Activated CD4-positive, alpha-beta T cell treated with anti-CD3 and anti-CD28 coated beads, Interleukin-2, Interleukin-4, amounts not matched to agents 100 ng/mL and 50 ng/mL, durations not matched to agents 16 hours and 8 hours (primary cell): ENCODE measurements around the gene GK.
"Not testable (repeated sequence)": the region's sequence is repeated elsewhere in the genome, so short reads cannot be mapped to it uniquely, and the experiment has no call there.

Experiments used
- DNase-seq: peaks from one replicate; pipeline ENCODE4 v3.0.0-alpha.2; 2020; ENCODE audit warnings: low spot score

Gene GK

GRCh38 chrX:30654386-30654785, 1.2 kb downstream of the GK start:
- DNase-seq, result not testable (repeated sequence)

- no peak for DNase-seq
Measured at GRCh38 chrX:30654989-30655607, 1.9 kb downstream of the GK start.

- DNase-seq, result no peak
Measured at GRCh38 chrX:30655991-30656390, 2.8 kb downstream of the GK start.

- peak; percentile 33 for DNase-seq
Measured at GRCh38 chrX:30657196-30658161, 4.3 kb downstream of the GK start.

- peak; percentile 77 for DNase-seq
Measured at GRCh38 chrX:30659421-30659820, 6.2 kb downstream of the GK start.

- DNase-seq, result no peak
Measured at GRCh38 chrX:30661228-30661627, 8.0 kb downstream of the GK start.

- no peak for DNase-seq
Measured at GRCh38 chrX:30663322-30663721, 10.1 kb downstream of the GK start.

GRCh38 chrX:30665471-30665870, 12.2 kb downstream of the GK start:
- no peak for DNase-seq

- DNase-seq, result no peak
Measured at GRCh38 chrX:30666094-30666493, 12.9 kb downstream of the GK start.

- DNase-seq, result no peak
Measured at GRCh38 chrX:30668581-30668980, 15.4 kb downstream of the GK start.

GRCh38 chrX:30671189-30671588, 18.0 kb downstream of the GK start:
- DNase-seq, result not testable (repeated sequence)

- no peak for DNase-seq
Measured at GRCh38 chrX:30673127-30673796, 20.0 kb downstream of the GK start.

- no peak for DNase-seq
Measured at GRCh38 chrX:30673884-30674598, 20.8 kb downstream of the GK start.

- DNase-seq, result no peak
Measured at GRCh38 chrX:30674799-30675198, 21.6 kb downstream of the GK start.

- no peak for DNase-seq
Measured at GRCh38 chrX:30679369-30679768, 26.1 kb downstream of the GK start.

GRCh38 chrX:30680618-30681017, 27.4 kb downstream of the GK start:
- DNase-seq, result no peak

- DNase-seq, result no peak
Measured at GRCh38 chrX:30688641-30689040, 35.4 kb downstream of the GK start.

GRCh38 chrX:30689116-30689515, 35.9 kb downstream of the GK start:
- DNase-seq, result no peak

GRCh38 chrX:30690330-30690729, 37.1 kb downstream of the GK start:
- DNase-seq, result no peak

GRCh38 chrX:30693999-30694650, 40.9 kb downstream of the GK start:
- no peak for DNase-seq

- DNase-seq, result no peak
Measured at GRCh38 chrX:30702736-30703135, 49.5 kb downstream of the GK start.
